GM18873 (cell line): ENCODE data around the gene STXBP1.
"Not testable (repeated sequence)": the region's sequence is repeated elsewhere in the genome, so short reads cannot be mapped to it uniquely, and the experiment has no call there.

Experiments used
- ATAC-seq: cut with Tn5 transposase; IDR thresholded peaks from one replicate; pipeline ENCODE4 v1.9.1; 2021; ENCODE audit warnings: mild to moderate bottlenecking, moderate library complexity, moderate number of reproducible peaks; ENCODE audit not compliant: unreplicated experiment, low FRiP score

Gene STXBP1

GRCh38 chr9:127608104-127608966 is 3.7 kb upstream of the STXBP1 start:
- no peak for ATAC-seq

GRCh38 chr9:127611603-127611898 is 526 bp upstream of the STXBP1 start:
- no peak for ATAC-seq

- ATAC-seq = no peak
Observed at GRCh38 chr9:127612939-127613582, 984 bp downstream of the STXBP1 start.

GRCh38 chr9:127613583-127613954 is 1.5 kb downstream of the STXBP1 start:
- no peak for ATAC-seq

GRCh38 chr9:127614961-127615360 is 2.9 kb downstream of the STXBP1 start:
- ATAC-seq = no peak

GRCh38 chr9:127621339-127621970 is 9.4 kb downstream of the STXBP1 start:
- not testable (repeated sequence) for ATAC-seq

- ATAC-seq = no peak
Observed at GRCh38 chr9:127626752-127627493, 14.8 kb downstream of the STXBP1 start.

- ATAC-seq = no peak
Observed at GRCh38 chr9:127627494-127627855, 15.4 kb downstream of the STXBP1 start.

- no peak for ATAC-seq
Observed at GRCh38 chr9:127628758-127629467, 16.8 kb downstream of the STXBP1 start.

GRCh38 chr9:127629468-127630081 is 17.5 kb downstream of the STXBP1 start:
- no peak for ATAC-seq

- ATAC-seq = no peak
Observed at GRCh38 chr9:127633216-127633862, 21.3 kb downstream of the STXBP1 start.

- ATAC-seq = no peak
Observed at GRCh38 chr9:127634021-127634420, 21.9 kb downstream of the STXBP1 start.

- no peak for ATAC-seq
Observed at GRCh38 chr9:127634698-127635097, 22.6 kb downstream of the STXBP1 start.

- ATAC-seq = no peak
Observed at GRCh38 chr9:127635201-127635735, 23.2 kb downstream of the STXBP1 start.

GRCh38 chr9:127637322-127637847 is 25.3 kb downstream of the STXBP1 start:
- ATAC-seq = no peak

GRCh38 chr9:127640908-127641545 is 28.9 kb downstream of the STXBP1 start:
- no peak for ATAC-seq

GRCh38 chr9:127642082-127642740 is 30.1 kb downstream of the STXBP1 start:
- ATAC-seq = no peak
